Heart left ventricle (tissue), 13 donors: Measurements from ENCODE around the gene TFPT.
"Not testable (repeated sequence)": the region's sequence is repeated elsewhere in the genome, so short reads cannot be mapped to it uniquely, and the experiment has no call there.

ENCODE experiments used
- POLR2A ChIP-seq, 2 donors: fragments of 450-650 bp; IDR thresholded peaks; one replicate each; pipeline ENCODE4 v1.6.1; 2017; ENCODE audit warnings: antibody characterized with exemption in 2 of 2, mild to moderate bottlenecking in 2 of 2, moderate library complexity in 2 of 2
- TF ChIP-seq, protein P1 (sequence below), 12 donors: fragments of 200-600 bp; sonication (generic) in 4 of 12; IDR thresholded peaks; one replicate each; pipeline versions ENCODE4 v1.5.0 to v1.8.0; 2018 to 2022; ENCODE audit warnings: antibody characterized with exemption in 12 of 12, mild to moderate bottlenecking in 5 of 12
- donor health status: ischemic (EF 13 %, LVEDD 7.1; RV severe dilation, severe dysfunction).
- donor health status: DM: no; HTN: yes; CAD: no.
- donor health status: DM: no; HTN: no; CAD: no.
- donor health status: ischemic (EF 25% LVEDD 6.9; RV normal size, moderate dysfunction).
- donor health status: ischemic (EF 25% LVEDD 5.7; RV mildly dilated, moderate dysfunction).
- donor health status: ischemic (EF 35%, LVEDD 5.7; RV mildly dilated, moderate dysfunction).
- donor health status: nonischemic (EF 11% LVEDD 7.7; RV severe dilation, severe dysfunction).
- donor health status: DM: yes; HTN: yes; CAD: no.
- donor health status: PGD.
- donor health status: ischemic (EF 29% LVEDD 5.4; RV normal size, mild dysfunction).
- donor health status: nonischemic (EF 23%, LVEDD 6.1; RV moderate dilation, normal function).

DNA sequence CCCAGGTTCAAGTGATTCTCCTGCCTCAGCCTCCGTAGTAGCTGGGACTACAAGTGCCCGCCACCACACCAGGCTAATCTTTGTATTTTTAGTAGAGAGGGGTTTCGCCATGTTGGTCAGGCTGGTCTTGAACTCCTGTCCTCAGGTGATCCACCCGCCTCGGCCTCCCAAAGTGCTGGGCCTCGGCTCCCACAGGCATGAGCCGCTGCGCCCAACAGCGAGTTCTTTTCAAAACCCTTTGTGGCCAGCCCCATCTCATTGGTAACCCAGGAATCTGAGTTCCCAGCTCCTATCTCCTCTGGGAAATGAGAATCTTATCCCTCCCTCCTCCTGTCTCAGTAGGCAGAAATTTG, 15.6 kb downstream of the TFPT start:
- TF ChIP-seq, protein P1, sequence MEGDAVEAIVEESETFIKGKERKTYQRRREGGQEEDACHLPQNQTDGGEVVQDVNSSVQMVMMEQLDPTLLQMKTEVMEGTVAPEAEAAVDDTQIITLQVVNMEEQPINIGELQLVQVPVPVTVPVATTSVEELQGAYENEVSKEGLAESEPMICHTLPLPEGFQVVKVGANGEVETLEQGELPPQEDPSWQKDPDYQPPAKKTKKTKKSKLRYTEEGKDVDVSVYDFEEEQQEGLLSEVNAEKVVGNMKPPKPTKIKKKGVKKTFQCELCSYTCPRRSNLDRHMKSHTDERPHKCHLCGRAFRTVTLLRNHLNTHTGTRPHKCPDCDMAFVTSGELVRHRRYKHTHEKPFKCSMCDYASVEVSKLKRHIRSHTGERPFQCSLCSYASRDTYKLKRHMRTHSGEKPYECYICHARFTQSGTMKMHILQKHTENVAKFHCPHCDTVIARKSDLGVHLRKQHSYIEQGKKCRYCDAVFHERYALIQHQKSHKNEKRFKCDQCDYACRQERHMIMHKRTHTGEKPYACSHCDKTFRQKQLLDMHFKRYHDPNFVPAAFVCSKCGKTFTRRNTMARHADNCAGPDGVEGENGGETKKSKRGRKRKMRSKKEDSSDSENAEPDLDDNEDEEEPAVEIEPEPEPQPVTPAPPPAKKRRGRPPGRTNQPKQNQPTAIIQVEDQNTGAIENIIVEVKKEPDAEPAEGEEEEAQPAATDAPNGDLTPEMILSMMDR (IDR thresholded peaks at IDR 0.05): not testable (repeated sequence)
- not testable (repeated sequence) for TF ChIP-seq POLR2A (IDR thresholded peaks at IDR 0.05)
